ENCODE measurements around the gene PPP1R37. TPM values are rescaled to one million over a fixed set of nuclear protein-coding genes. Genes with fewer than 3 reads are reported as not detected.
A peak's percentile ranks its signal among the peaks of the same experiment; 100 is the strongest.

PPP1R37 gene
- polyA plus RNA-seq, 1 experiment = 16.1 TPM

DNA sequence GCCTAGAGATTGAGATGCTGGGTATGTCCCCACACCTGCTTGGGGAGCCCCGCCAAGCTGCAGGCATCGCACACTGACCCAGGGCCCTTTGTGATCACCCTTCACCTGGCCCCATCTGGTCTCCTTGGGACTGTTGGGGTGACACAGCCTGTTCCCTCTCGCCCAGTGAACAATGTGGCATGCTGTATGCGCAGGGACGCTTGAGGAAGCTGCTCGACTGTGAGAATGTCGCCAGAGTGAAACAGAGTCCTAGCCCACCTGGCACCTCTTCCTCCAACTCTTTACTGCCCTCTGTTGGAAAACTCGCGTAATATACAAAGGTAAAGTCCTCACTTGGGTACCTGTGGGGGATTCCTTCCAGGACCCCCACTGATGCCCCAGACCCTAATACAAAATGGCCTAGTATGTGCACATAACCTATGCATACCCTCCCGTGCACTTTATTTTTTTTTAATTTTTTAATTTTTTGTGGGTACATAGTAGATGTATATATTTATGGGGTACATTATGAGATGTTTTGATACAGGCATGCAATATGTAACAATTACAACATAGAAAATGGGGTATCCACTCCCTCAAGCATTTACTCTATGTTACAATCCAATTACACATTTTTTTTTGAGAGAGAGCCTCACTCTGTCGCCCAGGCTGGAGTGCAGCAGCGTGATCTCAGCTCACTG is 94.6 kb downstream of the PPP1R37 start:
- Histone ChIP-seq H3K36me3 (ENCODE audit: control insufficient read depth, insufficient read depth, low read length) (no peaks in the 10 kb centered on the region), H3K27me3 (ENCODE audit: control insufficient read depth, insufficient read depth, low read length) (no peaks in the 10 kb centered on the region), H3K4me3 (ENCODE audit: low read depth, low read length) (no peak overlapping the region)
- ChIA-PET POLR2A (no interaction called here), CTCF (interaction anchor here (0.5 to 1.4 kb wide), 4 partner anchors 8 to 140 kb away, joined by 3 to 5 read pairs (median 3); partner anchors contain the start of gene BLOC1S3)
- TF ChIP-seq, protein P1, sequence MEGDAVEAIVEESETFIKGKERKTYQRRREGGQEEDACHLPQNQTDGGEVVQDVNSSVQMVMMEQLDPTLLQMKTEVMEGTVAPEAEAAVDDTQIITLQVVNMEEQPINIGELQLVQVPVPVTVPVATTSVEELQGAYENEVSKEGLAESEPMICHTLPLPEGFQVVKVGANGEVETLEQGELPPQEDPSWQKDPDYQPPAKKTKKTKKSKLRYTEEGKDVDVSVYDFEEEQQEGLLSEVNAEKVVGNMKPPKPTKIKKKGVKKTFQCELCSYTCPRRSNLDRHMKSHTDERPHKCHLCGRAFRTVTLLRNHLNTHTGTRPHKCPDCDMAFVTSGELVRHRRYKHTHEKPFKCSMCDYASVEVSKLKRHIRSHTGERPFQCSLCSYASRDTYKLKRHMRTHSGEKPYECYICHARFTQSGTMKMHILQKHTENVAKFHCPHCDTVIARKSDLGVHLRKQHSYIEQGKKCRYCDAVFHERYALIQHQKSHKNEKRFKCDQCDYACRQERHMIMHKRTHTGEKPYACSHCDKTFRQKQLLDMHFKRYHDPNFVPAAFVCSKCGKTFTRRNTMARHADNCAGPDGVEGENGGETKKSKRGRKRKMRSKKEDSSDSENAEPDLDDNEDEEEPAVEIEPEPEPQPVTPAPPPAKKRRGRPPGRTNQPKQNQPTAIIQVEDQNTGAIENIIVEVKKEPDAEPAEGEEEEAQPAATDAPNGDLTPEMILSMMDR (IDR thresholded peaks at IDR 0.05; ENCODE audit: insufficient read depth, low read depth, low read length) = peak; percentile 50
- DNase-seq (ENCODE audit: low read depth) = no peak

DNA sequence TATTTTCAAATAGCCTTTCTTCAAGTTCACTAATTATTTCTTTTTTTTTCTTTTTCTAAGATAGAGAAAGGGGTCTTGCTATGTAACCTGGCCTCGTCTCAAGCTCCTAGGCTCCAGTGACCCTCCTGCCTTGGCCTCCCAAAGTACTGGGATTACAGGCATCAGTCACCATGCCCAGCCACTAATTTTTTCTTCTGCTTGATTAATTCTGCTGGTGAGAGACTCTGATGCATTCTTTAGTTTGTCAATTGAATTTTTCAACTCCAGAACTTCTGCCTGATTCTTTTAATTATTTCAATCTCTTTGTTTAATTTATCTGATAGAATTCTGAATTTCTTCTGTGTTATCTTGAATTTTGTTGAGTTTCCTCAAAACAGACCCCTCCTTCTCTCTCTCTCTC is 97.0 kb downstream of the PPP1R37 start:
- H3K4me3 ChIP-seq (ENCODE audit: low read depth, low read length) = no peak overlapping the region
- H3K27me3 ChIP-seq (ENCODE audit: control insufficient read depth, insufficient read depth, low read length) = no peaks in the 10 kb centered on the region
- ChIA-PET CTCF (interaction anchor here (0.8 to 1.5 kb wide), 3 partner anchors 59 to 514 kb away, joined by 3 read pairs; no protein-coding TSS in a partner anchor), POLR2A (no interaction called here)
- no peaks in the 10 kb centered on the region for H3K36me3 ChIP-seq (ENCODE audit: control insufficient read depth, insufficient read depth, low read length)
- TF ChIP-seq, protein P1 (IDR thresholded peaks at IDR 0.05; ENCODE audit: insufficient read depth, low read depth, low read length) = no peak
- no peak for DNase-seq (ENCODE audit: low read depth)

DNA sequence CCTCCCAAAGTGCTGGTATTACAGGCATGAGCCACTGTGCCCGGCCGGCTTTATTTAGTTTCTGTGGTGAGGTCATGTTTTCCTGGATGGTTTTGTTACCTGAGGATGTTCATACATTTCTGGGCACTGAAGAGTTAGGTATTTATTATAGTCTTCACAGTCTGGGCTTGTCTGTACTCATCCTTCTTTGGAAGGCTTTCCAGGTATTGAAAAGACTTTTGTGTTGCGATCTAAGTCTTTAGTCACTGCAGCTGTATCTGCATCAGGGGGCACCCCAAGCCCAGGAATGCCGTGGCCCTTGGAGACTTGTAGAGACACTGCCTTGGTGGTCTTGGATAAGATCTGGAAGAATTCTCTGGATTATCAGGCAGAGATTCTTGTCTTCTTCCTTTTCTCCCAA is 98.4 kb downstream of the PPP1R37 start:
- TF ChIP-seq, protein P1 (IDR thresholded peaks at IDR 0.05; ENCODE audit: insufficient read depth, low read depth, low read length) = no peak
- Histone ChIP-seq H3K36me3 (ENCODE audit: control insufficient read depth, insufficient read depth, low read length) (no peaks in the 10 kb centered on the region), H3K27me3 (ENCODE audit: control insufficient read depth, insufficient read depth, low read length) (no peaks in the 10 kb centered on the region), H3K4me3 (ENCODE audit: low read depth, low read length) (no peak overlapping the region)
- ChIA-PET CTCF (interaction anchor here (1.1 to 2.4 kb wide), 4 partner anchors 9 to 132 kb away, joined by 3 to 5 read pairs (median 4); partner anchors contain the start of genes BLOC1S3 and TRAPPC6A), POLR2A (no interaction called here)
- no peak for DNase-seq (ENCODE audit: low read depth)

DNA sequence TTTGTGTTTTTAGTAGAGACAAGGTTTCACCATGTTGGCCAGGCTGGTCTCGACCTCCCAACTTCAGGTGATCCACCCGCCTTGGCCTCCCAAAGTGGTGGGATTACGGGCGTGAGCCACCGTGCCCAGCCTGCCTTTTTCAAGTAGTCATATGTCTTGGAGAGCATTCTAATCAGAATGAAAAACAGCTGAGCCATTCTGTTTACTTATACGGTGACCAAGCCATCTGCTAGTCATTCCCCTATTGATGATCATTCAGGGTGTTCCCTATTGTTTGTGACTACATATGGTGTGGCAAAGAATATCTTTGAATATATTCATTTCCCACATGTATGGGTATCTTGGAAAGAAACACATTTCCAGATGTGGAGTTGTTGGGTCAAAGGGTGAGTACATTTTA is 102.8 kb downstream of the PPP1R37 start:
- H3K36me3 ChIP-seq (ENCODE audit: control insufficient read depth, insufficient read depth, low read length) = no peaks in the 10 kb centered on the region
- POLR2A ChIA-PET = no interaction called here
- DNase-seq (ENCODE audit: low read depth) = peak; percentile 21
- no peak overlapping the region for H3K4me3 ChIP-seq (ENCODE audit: low read depth, low read length)
- CTCF ChIA-PET = interaction anchor here (1.3 kb wide), 1 partner anchor 9 kb away, joined by 4 read pairs; no protein-coding TSS in a partner anchor
- TF ChIP-seq, protein P1 (IDR thresholded peaks at IDR 0.05; ENCODE audit: insufficient read depth, low read depth, low read length) = no peak
- no peaks in the 10 kb centered on the region for H3K27me3 ChIP-seq (ENCODE audit: control insufficient read depth, insufficient read depth, low read length)

Small RNA genes lying within 50 kb of the gene (small RNA-seq; reads per million reads assigned to genes)
- not detected for gene RNU6-611P (ENCODE audit: insufficient read length, low read depth, low replicate concordance)

Other genes starting within 250 kb of the PPP1R37 start
- 80.6 and 107 TPM in 2 replicates for gene NECTIN2, start 246.9 kb upstream of the PPP1R37 start, polyA plus RNA-seq (2011; rRNA removed)
- 27.7 and 46.8 TPM in 2 replicates for gene TOMM40, start 201.9 kb upstream of the PPP1R37 start, polyA plus RNA-seq (2011; rRNA removed)
- 2.8 and 3.6 TPM in 2 replicates for gene APOE, start 187.4 kb upstream of the PPP1R37 start, polyA plus RNA-seq (2011; rRNA removed)
- 3.8 and 4.9 TPM in 2 replicates for gene APOC1, start 178.6 kb upstream of the PPP1R37 start, polyA plus RNA-seq (2011; rRNA removed)
- not detected in 2 replicates for gene APOC4, start 150.9 kb upstream of the PPP1R37 start, polyA plus RNA-seq (2011; rRNA removed)
- not detected in 2 replicates for gene APOC2, start 147.1 kb upstream of the PPP1R37 start, polyA plus RNA-seq (2011; rRNA removed)
- gene CLPTM1, start 137.8 kb upstream of the PPP1R37 start, polyA plus RNA-seq (2011; rRNA removed) = 65.2 and 127 TPM in 2 replicates
- 6.7 and 11.6 TPM in 2 replicates for gene RELB, start 91.7 kb upstream of the PPP1R37 start, polyA plus RNA-seq (2011; rRNA removed)
- 13.6 and 15.9 TPM in 2 replicates for gene CLASRP, start 54.1 kb upstream of the PPP1R37 start, polyA plus RNA-seq (2011; rRNA removed)
- gene ZNF296, start 16.7 kb upstream of the PPP1R37 start, polyA plus RNA-seq (2011; rRNA removed) = 0.09 TPM in 1 of 2 replicates, not detected in the other
- gene GEMIN7, start 13.9 kb upstream of the PPP1R37 start, polyA plus RNA-seq (2011; rRNA removed) = 17.0 and 25.0 TPM in 2 replicates
- gene NKPD1, start 67.8 kb downstream of the PPP1R37 start, polyA plus RNA-seq (2011; rRNA removed) = 0.02 and 0.05 TPM in 2 replicates
- gene TRAPPC6A, start 85.1 kb downstream of the PPP1R37 start, polyA plus RNA-seq (2011; rRNA removed) = 9.7 and 15.0 TPM in 2 replicates
- 7.1 and 8.3 TPM in 2 replicates for gene BLOC1S3, start 85.6 kb downstream of the PPP1R37 start, polyA plus RNA-seq (2011; rRNA removed)
- gene EXOC3L2, start 152.2 kb downstream of the PPP1R37 start, polyA plus RNA-seq (2011; rRNA removed) = 0.04 TPM in 1 of 2 replicates, not detected in the other
- 10.9 and 17.1 TPM in 2 replicates for gene MARK4, start 158.1 kb downstream of the PPP1R37 start, polyA plus RNA-seq (2011; rRNA removed)
- gene CKM, start 229.7 kb downstream of the PPP1R37 start, polyA plus RNA-seq (2011; rRNA removed) = not detected in 2 replicates
- gene KLC3, start 247.6 kb downstream of the PPP1R37 start, polyA plus RNA-seq (2011; rRNA removed) = 0.09 TPM in 1 of 2 replicates, not detected in the other

Measured in BJ (cell line).